ENCODE data around the gene HMOX2. TPM values are rescaled to one million over a fixed set of nuclear protein-coding genes. Genes with fewer than 3 reads are reported as not detected.

The HMOX2 gene
- total and polyA plus RNA-seq, 2 donors from 2014 or later: 56.4 to 116 TPM

DNA sequence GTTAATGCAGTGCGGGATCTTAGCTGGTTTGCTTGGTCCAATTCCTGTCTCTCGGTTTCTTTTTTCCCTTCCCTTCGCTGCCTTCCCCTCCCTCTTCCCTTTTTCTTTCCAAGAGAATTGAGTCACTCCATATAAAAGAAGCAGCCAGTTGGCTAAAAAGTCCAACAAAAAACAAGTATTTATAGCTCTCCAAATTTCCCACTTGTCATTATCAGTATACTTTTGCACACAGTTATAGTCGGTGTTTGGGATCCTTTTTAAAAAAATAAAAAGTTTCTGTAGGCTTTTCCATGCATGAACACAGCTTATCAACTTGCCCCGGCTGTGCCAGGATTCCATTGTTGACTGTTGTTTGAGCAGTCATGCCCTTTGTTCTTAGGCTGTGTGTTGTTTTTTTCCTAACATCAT is 24.9 kb downstream of the HMOX2 start:
- TF ChIP-seq, protein P1, sequence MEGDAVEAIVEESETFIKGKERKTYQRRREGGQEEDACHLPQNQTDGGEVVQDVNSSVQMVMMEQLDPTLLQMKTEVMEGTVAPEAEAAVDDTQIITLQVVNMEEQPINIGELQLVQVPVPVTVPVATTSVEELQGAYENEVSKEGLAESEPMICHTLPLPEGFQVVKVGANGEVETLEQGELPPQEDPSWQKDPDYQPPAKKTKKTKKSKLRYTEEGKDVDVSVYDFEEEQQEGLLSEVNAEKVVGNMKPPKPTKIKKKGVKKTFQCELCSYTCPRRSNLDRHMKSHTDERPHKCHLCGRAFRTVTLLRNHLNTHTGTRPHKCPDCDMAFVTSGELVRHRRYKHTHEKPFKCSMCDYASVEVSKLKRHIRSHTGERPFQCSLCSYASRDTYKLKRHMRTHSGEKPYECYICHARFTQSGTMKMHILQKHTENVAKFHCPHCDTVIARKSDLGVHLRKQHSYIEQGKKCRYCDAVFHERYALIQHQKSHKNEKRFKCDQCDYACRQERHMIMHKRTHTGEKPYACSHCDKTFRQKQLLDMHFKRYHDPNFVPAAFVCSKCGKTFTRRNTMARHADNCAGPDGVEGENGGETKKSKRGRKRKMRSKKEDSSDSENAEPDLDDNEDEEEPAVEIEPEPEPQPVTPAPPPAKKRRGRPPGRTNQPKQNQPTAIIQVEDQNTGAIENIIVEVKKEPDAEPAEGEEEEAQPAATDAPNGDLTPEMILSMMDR (IDR thresholded peaks at IDR 0.05; ENCODE audit: borderline replicate concordance, extremely low read depth, insufficient read depth): no peak
- Histone ChIP-seq H3K27ac (ENCODE audit: low read depth in 2 of 2, low read length in 2 of 2) (peak overlapping the region in 1 of 2 donors; percentile 1), H3K9ac (ENCODE audit: low read length in 3 of 3) (no peak overlapping the region), H3K4me3 (ENCODE audit: low read length in 3 of 3) (no peak overlapping the region), H3K36me3 (ENCODE audit: control insufficient read depth in 2 of 3, insufficient read depth in 3 of 3, low read length in 3 of 3) (peaks cover 0 to 4% (median 0%) of the 10 kb centered on the region in 3 donors), H3K27me3 (ENCODE audit: control insufficient read depth, insufficient read depth, low read length) (no peaks in the 10 kb centered on the region), H3K4me1 (ENCODE audit: control insufficient read depth in 2 of 3, insufficient read depth in 2 of 3, low read depth in 1 of 3, low read length in 3 of 3) (peaks cover 0 to 42% (median 24%) of the 10 kb centered on the region in 3 donors), H3K9me3 (ENCODE audit: control insufficient read depth in 2 of 3, insufficient read depth in 1 of 3, low read length in 3 of 3) (no peaks in the 10 kb centered on the region)
- no peak for FAIRE-seq
- intact Hi-C loops (cut with DNase I): no loop called here
- DNase-seq: no peak

- Histone ChIP-seq H3K9me3 (ENCODE audit: control insufficient read depth in 2 of 3, insufficient read depth in 1 of 3, low read length in 3 of 3) (no peaks in the 10 kb centered on the region), H3K27ac (ENCODE audit: low read depth in 2 of 2, low read length in 2 of 2) (no peak overlapping the region), H3K27me3 (ENCODE audit: control insufficient read depth, insufficient read depth, low read length) (no peaks in the 10 kb centered on the region), H3K4me1 (ENCODE audit: control insufficient read depth in 2 of 3, insufficient read depth in 2 of 3, low read depth in 1 of 3, low read length in 3 of 3) (peaks cover 0 to 22% (median 14%) of the 10 kb centered on the region in 3 donors), H3K36me3 (ENCODE audit: control insufficient read depth in 2 of 3, insufficient read depth in 3 of 3, low read length in 3 of 3) (peaks cover 0 to 25% (median 20%) of the 10 kb centered on the region in 3 donors), H3K9ac (ENCODE audit: low read length in 3 of 3) (no peak overlapping the region), H3K4me3 (ENCODE audit: low read length in 3 of 3) (no peak overlapping the region)
- intact Hi-C loops (cut with DNase I): no loop called here
- TF ChIP-seq, protein P1 (IDR thresholded peaks at IDR 0.05; ENCODE audit: borderline replicate concordance, extremely low read depth, insufficient read depth): no peak
- no peak for FAIRE-seq
- no peak for DNase-seq
Observed at GRCh38 chr16:4505356-4506147, 29.4 kb downstream of the HMOX2 start.

- H3K27ac ChIP-seq (ENCODE audit: low read depth in 2 of 2, low read length in 2 of 2): no peak overlapping the region
- H3K4me3 ChIP-seq (ENCODE audit: low read length in 3 of 3): no peak overlapping the region
- DNase-seq: peak in 3 of 5 donors; percentile 66 to 92 (median 75)
- TF ChIP-seq, protein P1 (IDR thresholded peaks at IDR 0.05; ENCODE audit: borderline replicate concordance, extremely low read depth, insufficient read depth): peak; percentile 93
- no peaks in the 10 kb centered on the region for H3K27me3 ChIP-seq (ENCODE audit: control insufficient read depth, insufficient read depth, low read length)
- no peak for FAIRE-seq
- no peak overlapping the region for H3K9ac ChIP-seq (ENCODE audit: low read length in 3 of 3)
- intact Hi-C loops (cut with DNase I): no loop called here
- H3K9me3 ChIP-seq (ENCODE audit: control insufficient read depth in 2 of 3, insufficient read depth in 1 of 3, low read length in 3 of 3): no peaks in the 10 kb centered on the region
- H3K4me1 ChIP-seq (ENCODE audit: control insufficient read depth in 2 of 3, insufficient read depth in 2 of 3, low read depth in 1 of 3, low read length in 3 of 3): peaks cover 0 to 17% (median 16%) of the 10 kb centered on the region in 3 donors
- H3K36me3 ChIP-seq (ENCODE audit: control insufficient read depth in 2 of 3, insufficient read depth in 3 of 3, low read length in 3 of 3): peaks cover 0 to 33% (median 24%) of the 10 kb centered on the region in 3 donors
Observed at GRCh38 chr16:4506450-4506849, 30.3 kb downstream of the HMOX2 start.

All from kidney (tissue), 14 donors.